ENCODE data around the gene RNF166.

The RNF166 gene, protein sequence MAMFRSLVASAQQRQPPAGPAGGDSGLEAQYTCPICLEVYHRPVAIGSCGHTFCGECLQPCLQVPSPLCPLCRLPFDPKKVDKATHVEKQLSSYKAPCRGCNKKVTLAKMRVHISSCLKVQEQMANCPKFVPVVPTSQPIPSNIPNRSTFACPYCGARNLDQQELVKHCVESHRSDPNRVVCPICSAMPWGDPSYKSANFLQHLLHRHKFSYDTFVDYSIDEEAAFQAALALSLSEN

DNA sequence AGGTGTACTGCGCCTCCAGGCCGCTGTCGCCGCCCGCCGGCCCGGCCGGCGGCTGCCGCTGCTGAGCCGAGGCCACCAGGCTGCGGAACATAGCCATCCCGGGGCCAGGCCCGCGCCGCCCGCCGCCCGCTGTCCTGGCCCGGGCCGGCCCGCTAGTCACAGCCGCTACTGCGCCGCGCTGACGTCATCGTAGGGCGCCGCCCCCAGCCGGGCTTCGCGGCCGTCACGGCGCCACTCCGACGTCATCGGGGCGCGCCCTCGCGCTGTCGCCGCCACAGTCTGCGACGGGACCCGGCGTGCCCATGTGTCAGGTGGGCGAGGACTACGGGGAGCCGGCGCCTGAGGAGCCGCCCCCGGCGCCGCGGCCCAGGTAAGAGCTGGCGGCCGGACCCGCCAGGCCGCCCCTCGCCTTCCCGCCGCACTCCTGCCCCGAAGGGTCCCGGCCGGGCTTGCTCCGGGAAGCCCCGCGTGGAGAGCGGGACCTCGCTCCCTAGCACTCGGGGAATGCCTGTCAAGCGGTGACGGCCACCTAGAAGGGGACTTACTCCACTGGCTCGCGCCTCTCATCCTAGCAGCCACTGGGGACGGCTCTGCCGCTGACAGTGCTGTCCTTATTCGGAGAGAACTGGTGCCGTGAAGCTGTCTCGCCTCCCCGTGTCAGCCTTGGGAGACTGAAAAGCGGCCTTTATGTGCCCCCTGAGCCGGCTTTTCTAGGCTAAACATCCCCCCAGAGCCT is at the start of gene RNF166, which contains the start of gene CTU2:
Gene RNF166 (minus strand): TSS at position 180 of the 736 bp plus-strand sequence. CDS start 83 bp downstream, at position 97.
Gene CTU2 (plus strand): TSS at position 275 of the 736 bp plus-strand sequence. CDS start 28 bp downstream, at position 303.
- TF ChIP-seq ZNF274 (IDR thresholded peaks at IDR 0.05; ENCODE audit: low read depth, low read length), result no peak
- H3K4me3 ChIP-seq (ENCODE audit: low read length), result peak within 1 kb of the TSS; percentile 94

DNA sequence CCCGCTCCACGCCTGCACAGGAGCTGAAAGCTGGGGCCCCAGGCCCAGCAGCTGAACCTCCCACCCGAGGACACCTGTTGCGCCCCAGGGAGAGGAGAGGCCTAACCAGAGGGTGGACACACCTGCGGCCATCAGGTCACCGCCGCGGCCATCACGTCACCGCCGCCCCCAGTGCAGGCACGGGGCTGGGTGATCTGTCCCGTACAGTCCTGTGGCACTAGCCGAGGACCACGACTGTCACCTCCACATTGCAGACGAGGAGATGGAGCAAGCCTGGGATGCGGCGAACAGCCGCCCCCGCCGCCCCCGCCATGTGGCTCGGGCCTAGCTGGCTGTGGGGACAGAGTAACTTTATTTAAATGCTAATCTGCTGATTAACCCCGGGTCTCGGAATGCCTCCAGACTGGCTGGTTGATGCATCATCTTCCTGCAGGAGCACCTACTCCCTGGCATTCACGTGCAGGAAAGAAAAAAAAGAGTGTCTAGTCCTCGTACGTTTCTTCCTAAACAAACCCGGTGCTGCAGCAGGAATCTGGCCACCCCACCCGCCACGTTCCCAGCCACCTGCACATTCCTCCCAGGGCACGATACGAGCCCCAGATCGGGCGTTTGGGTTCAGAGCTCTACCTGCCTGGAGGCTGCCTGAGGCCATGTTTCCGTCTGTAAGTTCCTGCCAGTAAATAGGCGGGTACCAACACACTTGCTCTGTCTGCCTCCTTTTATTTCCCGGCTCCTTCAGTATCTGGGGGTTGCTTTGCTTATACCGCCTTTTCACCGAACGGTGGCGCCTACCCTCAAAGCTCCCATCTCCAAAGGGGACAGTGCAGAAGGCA is 48.9 kb upstream of the RNF166 start:
- no peak overlapping the region for H3K4me3 ChIP-seq (ENCODE audit: low read length)
- no peak for TF ChIP-seq ZNF274 (IDR thresholded peaks at IDR 0.05; ENCODE audit: low read depth, low read length)

DNA sequence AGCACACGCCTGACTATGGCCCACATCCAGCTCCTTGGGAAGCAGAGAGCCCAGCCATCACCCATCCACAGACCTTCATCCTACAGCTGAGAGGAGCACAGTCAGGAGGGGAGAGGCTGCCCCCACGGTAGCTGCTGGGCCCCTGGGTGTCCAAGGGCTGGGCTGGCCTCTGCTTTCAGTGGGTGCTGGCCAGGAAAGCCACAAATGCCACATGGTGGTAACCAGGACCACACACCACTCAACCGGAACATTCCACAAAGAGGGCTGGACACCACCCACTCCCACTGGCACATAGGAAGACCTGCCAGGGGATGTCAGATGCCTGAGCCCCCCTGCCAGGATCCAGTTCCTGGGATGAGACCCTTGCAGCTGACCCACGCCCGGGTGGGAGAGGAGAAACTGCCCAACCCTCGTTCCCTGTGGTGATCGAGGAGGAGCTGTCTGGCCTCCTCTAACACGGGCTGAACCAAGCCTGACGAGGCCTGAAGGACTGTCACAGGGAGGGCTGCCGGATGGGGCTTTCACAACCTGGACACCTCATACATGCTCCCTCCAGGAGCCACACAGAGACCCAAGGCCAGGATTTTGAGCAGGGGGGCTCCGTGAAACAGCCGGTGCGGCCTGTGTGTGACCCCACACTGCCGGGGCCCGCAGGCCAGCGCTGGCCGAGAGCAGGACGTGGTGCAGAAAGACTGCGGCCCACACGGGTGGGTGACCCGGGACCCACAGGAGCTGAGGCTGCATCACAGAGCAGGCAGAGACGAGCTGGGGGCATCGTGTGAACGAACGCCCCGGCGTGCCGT is 48.1 kb upstream of the RNF166 start:
- no peak overlapping the region for H3K4me3 ChIP-seq (ENCODE audit: low read length)
- no peak for TF ChIP-seq ZNF274 (IDR thresholded peaks at IDR 0.05; ENCODE audit: low read depth, low read length)

DNA sequence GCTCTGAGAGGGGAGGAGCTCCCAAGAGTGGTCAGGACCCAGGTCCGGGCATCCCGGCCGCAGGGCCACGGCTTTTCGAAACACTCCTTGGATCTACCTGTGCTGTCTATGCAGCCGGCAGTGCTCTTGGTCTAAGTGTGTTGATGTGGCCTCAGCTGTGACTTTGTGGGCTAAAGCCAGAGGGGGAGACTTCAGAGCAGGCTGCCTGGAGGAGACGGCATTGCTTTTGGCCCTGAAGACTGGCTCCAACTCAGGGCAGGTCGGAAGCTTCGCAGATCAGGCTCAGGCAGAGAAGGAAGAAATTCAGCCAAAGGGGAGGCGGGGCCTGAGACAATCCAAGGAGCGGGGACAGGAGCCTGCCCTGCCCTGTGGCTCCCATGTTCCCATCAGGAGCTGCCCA is 47.4 kb upstream of the RNF166 start:
- no peak overlapping the region for H3K4me3 ChIP-seq (ENCODE audit: low read length)
- no peak for TF ChIP-seq ZNF274 (IDR thresholded peaks at IDR 0.05; ENCODE audit: low read depth, low read length)

DNA sequence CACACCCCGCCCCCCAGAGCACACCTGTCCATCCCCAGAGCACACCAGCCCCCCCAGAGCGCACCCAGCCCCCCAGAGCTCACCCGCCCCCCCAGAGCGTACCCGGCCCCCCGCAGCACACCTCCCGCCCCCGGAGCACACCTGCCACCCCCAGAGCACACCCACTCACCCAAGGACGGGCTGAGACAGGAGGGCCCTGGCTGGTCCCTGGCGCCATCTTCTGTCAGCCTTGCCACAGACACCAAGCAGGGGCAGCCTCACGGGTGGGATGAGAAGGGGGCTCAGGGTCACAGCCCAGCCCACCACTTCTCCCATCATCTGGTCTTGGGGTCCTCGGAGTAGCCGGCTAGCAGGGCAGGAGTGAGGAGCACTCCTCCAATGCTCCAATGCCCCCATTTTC is 47.0 kb upstream of the RNF166 start:
- no peak for TF ChIP-seq ZNF274 (IDR thresholded peaks at IDR 0.05; ENCODE audit: low read depth, low read length)
- no peak overlapping the region for H3K4me3 ChIP-seq (ENCODE audit: low read length)

DNA sequence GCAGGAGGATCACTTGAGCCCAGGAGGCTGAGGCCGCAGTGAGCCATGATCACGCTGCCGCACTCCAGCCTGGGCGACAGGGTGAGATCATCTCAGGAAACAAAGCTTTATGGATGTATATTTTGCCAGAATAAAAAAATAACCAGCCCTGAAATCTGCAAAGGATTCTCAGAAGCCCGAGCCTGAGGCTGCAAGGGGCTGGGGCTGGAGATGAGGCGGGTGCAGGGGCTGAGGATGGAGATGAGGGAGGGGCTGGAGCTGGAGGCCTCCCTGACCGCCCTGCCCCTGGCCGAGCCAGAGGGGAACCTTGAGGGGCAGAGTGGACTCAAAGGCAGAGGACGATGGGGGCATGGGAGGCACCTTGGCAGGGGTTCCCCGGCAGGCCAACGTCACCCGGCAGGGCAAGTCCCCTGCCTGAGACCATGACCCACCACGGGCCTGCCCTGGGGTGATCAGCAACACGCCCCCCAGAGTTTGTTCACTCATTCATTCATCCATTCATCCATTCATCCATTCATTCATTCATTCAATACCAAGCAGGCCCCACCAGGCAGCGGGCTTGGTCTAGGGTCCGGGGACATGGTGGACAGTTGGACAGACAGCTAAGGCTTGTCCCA is 46.3 kb upstream of the RNF166 start:
- TF ChIP-seq ZNF274 (IDR thresholded peaks at IDR 0.05; ENCODE audit: low read depth, low read length), result no peak
- H3K4me3 ChIP-seq (ENCODE audit: low read length), result no peak overlapping the region

DNA sequence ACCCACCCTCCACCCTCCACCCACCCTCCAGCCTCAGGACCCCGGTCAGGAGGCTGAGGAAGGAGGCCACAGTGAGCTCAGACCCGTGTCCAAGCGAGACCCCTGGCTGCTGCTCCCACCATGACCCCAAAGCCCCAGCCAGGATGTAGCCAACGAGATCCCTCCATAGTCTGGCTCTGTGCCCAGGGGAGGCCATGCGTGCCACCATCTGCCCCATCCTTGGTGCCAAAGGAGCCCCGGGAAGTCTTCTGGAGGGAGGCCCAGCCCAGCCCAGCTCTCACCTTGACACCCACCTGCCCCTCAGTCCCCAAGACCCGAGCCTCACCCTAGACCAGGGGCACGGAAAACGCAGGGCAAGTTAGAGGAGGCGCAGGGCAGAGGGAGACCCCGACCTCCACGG is 44.6 kb upstream of the RNF166 start:
- H3K4me3 ChIP-seq (ENCODE audit: low read length), result no peak overlapping the region
- no peak for TF ChIP-seq ZNF274 (IDR thresholded peaks at IDR 0.05; ENCODE audit: low read depth, low read length)

DNA sequence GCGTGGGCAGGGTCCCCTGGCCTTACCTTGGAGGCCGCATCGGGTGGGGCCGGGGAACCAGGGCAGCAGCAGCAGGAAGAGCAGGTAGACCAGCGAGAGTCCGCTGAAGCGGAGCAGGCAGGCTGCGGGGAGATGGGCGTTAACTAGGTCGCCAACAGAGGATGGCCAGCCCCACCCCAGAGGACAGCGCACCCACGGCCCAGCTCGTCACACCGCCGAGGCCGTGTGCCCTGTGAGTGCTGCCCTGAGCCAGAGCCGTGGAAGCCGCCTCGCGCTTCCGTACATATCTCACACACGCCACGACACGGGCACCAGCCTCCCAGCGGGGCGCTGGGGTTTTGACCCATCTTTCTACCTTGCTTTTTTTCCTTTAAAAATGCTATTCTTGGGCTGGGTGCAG is 43.1 kb upstream of the RNF166 start:
- H3K4me3 ChIP-seq (ENCODE audit: low read length), result no peak overlapping the region
- TF ChIP-seq ZNF274 (IDR thresholded peaks at IDR 0.05; ENCODE audit: low read depth, low read length), result no peak

DNA sequence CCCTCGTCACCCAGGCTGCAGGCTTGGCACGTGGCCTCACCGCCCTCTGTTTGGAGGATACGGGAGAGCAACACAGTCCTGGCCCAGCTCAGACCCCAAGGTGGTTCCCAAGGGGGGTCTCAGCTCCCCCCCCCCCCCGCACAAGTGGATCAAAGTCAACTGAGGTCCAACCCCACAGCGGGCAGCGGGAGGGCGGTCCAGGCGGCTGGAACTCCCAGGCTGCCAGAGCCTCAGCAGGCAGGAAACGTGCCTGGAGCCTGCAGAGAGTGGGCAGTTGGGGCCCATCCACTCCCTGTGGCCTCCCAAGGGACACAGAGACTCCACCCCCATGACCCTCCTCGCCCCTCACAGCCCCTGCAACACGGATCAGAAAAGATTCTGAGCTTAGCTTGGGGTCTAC is 42.2 kb upstream of the RNF166 start:
- no peak overlapping the region for H3K4me3 ChIP-seq (ENCODE audit: low read length)
- TF ChIP-seq ZNF274 (IDR thresholded peaks at IDR 0.05; ENCODE audit: low read depth, low read length), result no peak

DNA sequence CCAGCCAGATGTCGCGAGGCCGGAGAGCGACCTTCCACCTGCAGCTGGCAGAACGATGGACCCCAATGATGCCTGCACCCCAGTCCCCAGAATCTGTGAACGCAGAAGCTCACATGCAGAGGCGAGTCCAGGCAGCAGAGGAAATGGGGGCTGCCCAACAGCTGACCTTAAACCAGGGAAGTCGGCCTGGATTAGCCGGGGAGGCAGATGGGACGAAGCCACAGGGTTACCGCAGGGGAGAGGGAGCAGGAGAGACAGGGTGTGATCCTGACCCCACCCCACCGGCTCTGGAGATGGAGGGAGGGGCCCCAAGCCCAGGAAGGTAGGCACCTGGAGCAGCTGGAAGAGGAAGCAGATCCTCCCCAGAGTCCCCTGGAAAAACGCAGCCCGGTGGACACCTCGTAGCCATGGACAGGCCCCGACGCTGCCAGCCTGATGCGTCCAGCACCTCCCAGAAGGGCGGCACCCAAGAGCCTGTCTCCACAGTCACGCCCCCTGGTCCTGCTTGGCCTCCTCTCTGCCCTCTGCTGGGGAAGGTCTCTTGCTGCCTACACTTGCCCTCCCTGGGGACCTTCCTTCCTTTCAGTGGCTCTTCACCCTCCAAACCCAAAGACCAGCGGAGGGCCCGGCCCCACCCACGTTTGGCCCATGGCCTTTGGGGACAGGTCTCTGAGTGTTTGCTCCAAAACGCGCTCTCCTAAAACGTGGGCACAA is 41.5 kb upstream of the RNF166 start:
- H3K4me3 ChIP-seq (ENCODE audit: low read length), result no peak overlapping the region
- TF ChIP-seq ZNF274 (IDR thresholded peaks at IDR 0.05; ENCODE audit: low read depth, low read length), result no peak

DNA sequence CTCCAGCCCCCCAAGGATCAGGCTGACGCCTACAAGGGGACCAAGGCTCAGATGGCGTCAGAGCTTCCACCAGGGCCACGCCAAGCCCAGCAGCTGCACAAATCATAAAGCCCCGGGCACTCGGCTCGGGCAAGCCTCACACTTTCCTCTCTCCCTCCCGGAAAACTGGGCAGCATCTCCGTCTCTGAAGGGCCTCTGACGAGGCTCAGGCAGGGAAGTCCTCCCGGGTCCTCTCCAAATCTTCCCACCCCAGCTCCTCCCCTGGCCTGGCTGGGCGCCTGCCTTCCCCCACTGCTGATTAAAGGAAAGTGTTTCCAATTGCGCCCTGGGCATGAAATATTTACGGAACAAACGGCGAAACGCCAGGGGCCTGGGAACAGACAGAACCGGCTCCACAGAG is 40.3 kb upstream of the RNF166 start:
- no peak for TF ChIP-seq ZNF274 (IDR thresholded peaks at IDR 0.05; ENCODE audit: low read depth, low read length)
- no peak overlapping the region for H3K4me3 ChIP-seq (ENCODE audit: low read length)

DNA sequence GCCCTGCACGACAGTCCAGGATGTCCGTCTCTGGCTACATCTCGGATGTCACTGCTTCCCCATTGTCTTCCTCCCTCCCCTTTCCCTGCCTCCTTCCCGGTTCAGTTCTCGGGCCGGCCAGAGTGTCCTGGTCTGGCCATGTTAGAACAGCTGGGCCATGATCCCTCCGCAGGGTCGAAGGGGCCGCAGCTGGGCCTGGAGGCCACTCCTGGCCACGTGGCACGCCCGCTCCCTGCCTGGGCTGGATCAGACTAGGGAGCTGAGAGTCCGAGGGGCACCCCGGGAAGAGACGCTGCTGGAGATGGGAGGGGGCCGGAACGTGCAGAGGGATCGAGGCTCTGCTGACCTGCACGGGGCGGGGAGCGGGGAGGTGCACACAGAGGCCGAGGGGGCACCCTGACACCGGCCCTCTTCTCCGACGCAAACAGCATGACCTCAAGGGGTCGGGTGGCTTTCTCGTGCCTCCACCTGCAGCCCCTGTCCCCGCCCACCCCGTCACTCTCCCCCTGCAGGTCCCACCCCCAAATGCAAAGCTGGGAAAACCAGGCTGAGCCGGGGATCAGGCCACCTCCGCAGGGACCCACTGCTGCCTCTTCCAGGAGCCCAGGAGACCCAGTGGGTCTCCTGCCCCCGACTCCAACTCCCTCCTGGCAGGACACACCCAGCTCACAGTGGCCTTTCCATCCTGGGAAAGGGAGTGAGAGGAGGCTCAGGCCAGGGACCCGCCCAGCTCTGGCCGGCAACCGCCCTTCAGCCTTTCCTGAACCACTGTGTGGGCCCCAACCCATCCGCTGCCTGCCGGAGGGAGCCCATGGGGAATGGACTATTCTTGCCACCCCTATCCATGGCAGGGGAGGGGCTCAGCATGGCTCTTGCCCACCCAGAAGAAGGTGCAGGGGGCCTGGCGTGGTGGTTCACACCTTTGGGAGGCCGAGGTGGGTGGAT is 38.6 kb upstream of the RNF166 start:
- no peak for TF ChIP-seq ZNF274 (IDR thresholded peaks at IDR 0.05; ENCODE audit: low read depth, low read length)
- H3K4me3 ChIP-seq (ENCODE audit: low read length), result no peak overlapping the region

Data from GM08714 (cell line).